K562 (cell line): ENCODE data around the gene NTRK2. TPM values are rescaled to one million over a fixed set of nuclear protein-coding genes. Genes with fewer than 3 reads are reported as not detected.

Source experiments
- ATAC-seq: fragments of 200-7000 bp; cut with Tn5 transposase; 3 replicates; pipeline ENCODE4 v1.9.1; 2020; ENCODE audit warnings: moderate library complexity
- BruUV-seq: library from RNA; stranded (reverse); fragments of 400-500 nt; replicated peaks from 2 replicates; lab custom pipeline; 2021; lab: Mats Ljungman, UMichigan
- CTCF ChIA-PET: fragments of 300-600 bp; formaldehyde crosslinking; extraction: SDS; loops from one replicate; lab custom pipeline; 2021; ENCODE audit warnings: low intra/inter-chr PET ratio; lab: Yijun Ruan, JAX
- POLR2A ChIA-PET: fragments of 300-600, 350-650 bp; sonication (Branson Sonifier 250); formaldehyde crosslinking; extraction: SDS; loops from one replicate; lab custom pipeline; 2021; ENCODE audit warnings: antibody characterized with exemption, inconsistent platforms; lab: Yijun Ruan, JAX
- DNase-seq, 4 experiments: peaks; one replicate each; pipeline versions ENCODE4 v3.0.0 to v3.0.0-alpha.2; 2011 to 2018; ENCODE audit warnings: low spot score in 3 of 4, mixed read lengths in 3 of 4; ENCODE audit errors: extremely low read depth in 1 of 4
- FAIRE-seq: peaks from 2 replicates; lab custom pipeline; 2011; peaks lifted over from hg19 to GRCh38; lab: Jason Lieb, UNC
- H2AFZ ChIP-seq: 2 replicates; pipeline ENCODE4 v1.6.0; 2011; ENCODE audit warnings: low read depth, low read length, control low read depth, inconsistent platforms
- H3K27ac ChIP-seq: fragments of 200-600 bp; 3 replicates; pipeline ENCODE4 v1.8.0; 2011; ENCODE audit warnings: low read depth, mild to moderate bottlenecking, control low read depth, inconsistent platforms, low read length, moderate library complexity, mixed read lengths; ENCODE audit errors: extremely low read depth
- H3K27me3 ChIP-seq, 2 experiments: fragments of 300-600 bp in 1 of 2; 2 replicates in 1 of 2; 3 replicates in 1 of 2; pipeline versions ENCODE4 v1.6.0 to v1.8.0; 2011; ENCODE audit warnings: inconsistent platforms in 2 of 2, low read length in 2 of 2, mild to moderate bottlenecking in 1 of 2, mixed read lengths in 1 of 2, moderate library complexity in 1 of 2; ENCODE audit not compliant: control insufficient read depth in 2 of 2, insufficient read depth in 2 of 2
- H3K36me3 ChIP-seq: fragments of 300-600 bp; 3 replicates; pipeline ENCODE4 v1.8.0; 2011; ENCODE audit warnings: mild to moderate bottlenecking, low read length, inconsistent platforms; ENCODE audit not compliant: control insufficient read depth, insufficient read depth
- H3K4me1 ChIP-seq, 2 experiments: fragments of 200-600 bp in 1 of 2; replicated peaks in 1 of 2; 2 replicates in 1 of 2; 3 replicates in 1 of 2; pipeline versions ENCODE4 v1.5.1 to v1.8.0; 2011; ENCODE audit warnings: inconsistent platforms in 2 of 2, low read length in 2 of 2, mild to moderate bottlenecking in 1 of 2, mixed read lengths in 1 of 2, moderate library complexity in 1 of 2; ENCODE audit not compliant: control insufficient read depth in 2 of 2, insufficient read depth in 2 of 2
- H3K4me2 ChIP-seq: 2 replicates; pipeline ENCODE4 v1.6.1; 2011; ENCODE audit warnings: low read length, control low read depth, inconsistent platforms, mixed read lengths; ENCODE audit not compliant: insufficient read depth
- H3K4me3 ChIP-seq: fragments of 200-600 bp; sonication (generic), shearing (Covaris generic); 2 replicates; pipeline ENCODE4 v1.5.1; 2016; ENCODE audit warnings: control low read depth, inconsistent platforms
- H3K79me2 ChIP-seq: fragments of 200-600 bp; 3 replicates; pipeline ENCODE4 v1.8.0; 2011; ENCODE audit warnings: low read length, inconsistent platforms; ENCODE audit not compliant: control insufficient read depth, insufficient read depth
- H3K9ac ChIP-seq, 2 experiments: 2 replicates each; pipeline versions ENCODE4 v1.6.0 to v1.6.1; 2011; ENCODE audit warnings: low read depth in 2 of 2, low read length in 2 of 2, control low read depth in 1 of 2, inconsistent platforms in 1 of 2, mild to moderate bottlenecking in 1 of 2, mixed read lengths in 1 of 2; ENCODE audit not compliant: insufficient read depth in 1 of 2
- H3K9me1 ChIP-seq: one replicate; pipeline ENCODE4 v1.6.0; 2011; ENCODE audit warnings: inconsistent platforms, mild to moderate bottlenecking, low read length, moderate library complexity; ENCODE audit not compliant: control insufficient read depth, insufficient read depth
- H3K9me3 ChIP-seq: replicated peaks from 2 replicates; pipeline ENCODE4 v1.5.1; 2011; ENCODE audit warnings: low read depth, low read length, inconsistent platforms; ENCODE audit not compliant: control insufficient read depth, insufficient read depth
- H4K20me1 ChIP-seq: replicated peaks from 2 replicates; pipeline ENCODE4 v1.6.1; 2011; ENCODE audit warnings: low read length, inconsistent platforms, mixed read lengths; ENCODE audit not compliant: control insufficient read depth, insufficient read depth
- E2F3 ChIP-seq: fragments of 250-450 bp; sonication (Bioruptor Pico); IDR thresholded peaks from 2 replicates; pipeline ENCODE4 v1.4.0; 2020; ENCODE audit warnings: mild to moderate bottlenecking
- MIER1 ChIP-seq: fragments of 450-650 bp; IDR thresholded peaks from 2 replicates; pipeline ENCODE4 v1.6.1; 2016; ENCODE audit warnings: antibody characterized with exemption, mild to moderate bottlenecking, low read depth
- REST ChIP-seq, 2 experiments: fragments of 450-650 bp; formaldehyde crosslinking in 1 of 2; IDR thresholded peaks; 2 replicates each; pipeline versions ENCODE4 v1.4.0 to v1.6.1; 2014 to 2020; ENCODE audit warnings: mild to moderate bottlenecking in 2 of 2, borderline replicate concordance in 1 of 2, low read depth in 1 of 2
- SMARCA5 ChIP-seq: fragments of 450-650 bp; IDR thresholded peaks from 2 replicates; pipeline ENCODE4 v1.6.1; 2016
- ZNF134 ChIP-seq: fragments of 250-450 bp; sonication (Bioruptor Pico); conservative IDR thresholded peaks from 2 replicates; pipeline ENCODE4 v1.4.0; 2020
- ZNF165 ChIP-seq: fragments of 250-450 bp; sonication (Bioruptor Pico); IDR thresholded peaks from 2 replicates; pipeline ENCODE4 v1.4.0; 2020; ENCODE audit warnings: borderline replicate concordance
- ZNF212 ChIP-seq: fragments of 450-650 bp; formaldehyde crosslinking; IDR thresholded peaks from 2 replicates; pipeline ENCODE4 v1.4.0; 2020; ENCODE audit warnings: mild to moderate bottlenecking
- ZNF347 ChIP-seq: fragments of 450-650 bp; formaldehyde crosslinking; IDR thresholded peaks from 2 replicates; pipeline ENCODE4 v1.4.0; 2020; ENCODE audit warnings: low read depth, mild to moderate bottlenecking, moderate library complexity
- ZNF740 ChIP-seq, 3 experiments: fragments of 200-800 bp in 1 of 3; sonication (Bioruptor generic) in 1 of 3; sonication (generic) in 1 of 3; formaldehyde crosslinking in 1 of 3; IDR thresholded peaks; 2 replicates each; pipeline versions ENCODE4 v1.6.1 to v1.8.0; 2016 to 2022; ENCODE audit warnings: mild to moderate bottlenecking in 2 of 3, missing compliant biosample characterization in 2 of 3, missing genetic modification characterization in 2 of 3, missing genetic modification reagents in 1 of 3
- WGBS: fragments of 100-300 bp; shearing (Covaris generic); methylation state at CpG from one replicate; pipeline ENCODE4 v1.1.6; 2016; ENCODE audit warnings: low coverage, mixed read lengths; ENCODE audit not compliant: insufficient coverage; ENCODE audit errors: missing lambda C conversion rate; 5-methylcytosine and 5-hydroxymethylcytosine counted together
- in situ Hi-C: fragments of 300-500 bp; cut with MboI; formaldehyde crosslinking; loops from 4 replicates; pipeline ENCODE4 v1.15.0; 2018; ENCODE audit warnings: inconsistent platforms, mixed read lengths
- intact Hi-C: fragments of 100-400 bp; cut with micrococcal nuclease; formaldehyde crosslinking; loops from 2 replicates; pipeline ENCODE4 v1.14.2; 2022
- polyA plus RNA-seq, 8 experiments: library from polyadenylated mRNA; depleted of rRNA in 4 of 8; stranded (reverse) in 5 of 8; unstranded in 3 of 8; fragments of >200 nt; fragmentation: Nextera tagmentation in 2 of 8; fragmentation: Illumina TruSeq in 1 of 8; extraction: Ambion mirVana in 2 of 8; extraction: Trizol in 1 of 8; gene quantifications; 2 replicates each; pipeline versions ENCODE4 v1.2.1 to v1.2.3, GENCODE V29; 2011 to 2014; ENCODE audit warnings: inconsistent platforms in 1 of 8, missing spikeins in 1 of 8
- total RNA-seq, 7 experiments: library from RNA; depleted of rRNA in 6 of 7; stranded (reverse); fragments of >200 nt in 6 of 7; fragmentation: Illumina TruSeq in 2 of 7; extraction: Trizol in 2 of 7; gene quantifications; 2 replicates each; pipeline versions ENCODE4 v1.2.1 to v1.2.3, GENCODE V29; 2011 to 2021; ENCODE audit warnings: low replicate concordance in 1 of 7

Gene NTRK2
- total and polyA plus RNA-seq, 9 of the 15 experiments (the other 6 are each of a cell fraction or from before 2014, with no cell fraction given): not detected

- BruUV-seq: no TSS peak
- FAIRE-seq (no peak), ATAC-seq (no peak), DNase-seq (no peak)
- POLR2A ChIA-PET: no interaction called here
- in situ Hi-C loops (no loop called here), intact Hi-C loops (no loop called here)
- Histone ChIP-seq H3K4me3 (no peak overlapping the region), H2AFZ (no peak overlapping the region), H3K79me2 (no peaks in the 10 kb centered on the region), H3K4me1 (no peaks in the 10 kb centered on the region), H4K20me1 (no peaks in the 10 kb centered on the region), H3K27me3 (no peaks in the 10 kb centered on the region), H3K27ac (no peak overlapping the region), H3K36me3 (no peaks in the 10 kb centered on the region), H3K9me3 (no peaks in the 10 kb centered on the region), H3K9me1 (no peaks in the 10 kb centered on the region), H3K4me2 (no peak overlapping the region)
- WGBS: 0% methylated on average over 3 of the region's 7 CpGs
- CTCF ChIA-PET: no interaction called here
- TF ChIP-seq ZNF212 (CRISPR knock-in tag) (no peak), ZNF347 (CRISPR knock-in tag) (no peak), SMARCA5 (no peak), REST (IDR thresholded peaks at IDR 0.05; ENCODE audit: borderline replicate concordance) (no peak), REST (CRISPR knock-in tag; IDR thresholded peaks at IDR 0.05; ENCODE audit: low read depth) (no peak), ZNF740 (CRISPR knock-in tag; IDR thresholded peaks at IDR 0.05) (no peak), ZNF740 (tag; IDR thresholded peaks at IDR 0.05) (no peak), MIER1 (no peak), ZNF134 (CRISPR knock-in tag) (no peak), E2F3 (CRISPR knock-in tag) (no peak), ZNF165 (CRISPR knock-in tag) (no peak)
- TF ChIP-seq, all 486 proteins: peak for 0
- no peak overlapping the region for H3K9ac ChIP-seq
These were observed 228.0 kb downstream of the NTRK2 start for GRCh38 chr9:84897362-84898094.
